PC-9 (cell line): ENCODE measurements around the gene MBD3.

Experiments
- CTCF ChIP-seq: fragments of 200-600 bp; sonication (generic); conservative IDR thresholded peaks from 2 replicates; pipeline ENCODE4 v1.6.1; 2017; ENCODE audit warnings: mixed run types, antibody characterized with exemption, mild to moderate bottlenecking, moderate library complexity
- EZH2 ChIP-seq: fragments of 200-600 bp; sonication (generic); IDR thresholded peaks from 2 replicates; pipeline ENCODE4 v1.8.0; 2017; ENCODE audit warnings: antibody characterized with exemption, low read depth

GRCh38 chr19:1534972-1535371, 57.7 kb downstream of the MBD3 start:
- TF ChIP-seq CTCF (no peak), EZH2 (no peak)
